OCI-LY7 (cell line): ENCODE results near the gene NEUROD2. TPM values are rescaled to one million over a fixed set of nuclear protein-coding genes. Genes with fewer than 3 reads are reported as not detected.

Experiments used
- BruUV-seq: library from RNA; stranded (reverse); fragments of 400-500 nt; replicated peaks from 2 replicates; lab custom pipeline; 2021; lab: Mats Ljungman, UMichigan
- CTCF ChIA-PET: fragments of 300-600 bp; sonication (Branson Sonifier 250); formaldehyde crosslinking; loops from one replicate; lab custom pipeline; 2022; ENCODE audit warnings: antibody characterized with exemption; ENCODE audit not compliant: unreplicated experiment; lab: Charles Lee
- POLR2A ChIA-PET: fragments of 300-600 bp; sonication (Branson Sonifier 250); formaldehyde crosslinking; loops from one replicate; lab custom pipeline; 2022; ENCODE audit warnings: antibody characterized with exemption; lab: Charles Lee
- DNase-seq: peaks from one replicate; pipeline ENCODE4 v3.0.0-alpha.2; 2015; ENCODE audit warnings: low spot score
- H2AFZ ChIP-seq: fragments of 200-600 bp; sonication (generic), shearing (Covaris generic); 2 replicates; pipeline ENCODE4 v1.6.1; 2014; ENCODE audit warnings: mild to moderate bottlenecking, antibody characterized with exemption, low read length, moderate library complexity
- H3K27ac ChIP-seq: fragments of 200-600 bp; sonication (generic); 2 replicates; pipeline ENCODE4 v1.5.1; 2014; ENCODE audit warnings: mixed run types, low read depth, mild to moderate bottlenecking, moderate library complexity, low read length, inconsistent platforms; ENCODE audit not compliant: poor library complexity, severe bottlenecking
- H3K36me3 ChIP-seq: fragments of 200-600 bp; sonication (generic); 2 replicates; pipeline ENCODE4 v1.6.1; 2014; ENCODE audit warnings: mild to moderate bottlenecking, antibody characterized with exemption, low read length, moderate library complexity, mixed read lengths; ENCODE audit not compliant: insufficient read depth
- H3K4me1 ChIP-seq: fragments of 200-600 bp; sonication (generic); 2 replicates; pipeline ENCODE4 v1.5.1; 2014; ENCODE audit warnings: mild to moderate bottlenecking, low read length; ENCODE audit not compliant: insufficient read depth, poor library complexity, severe bottlenecking
- H3K4me2 ChIP-seq: fragments of 200-600 bp; sonication (generic); 2 replicates; pipeline ENCODE4 v1.6.1; 2014; ENCODE audit warnings: mild to moderate bottlenecking, low read length
- H3K4me3 ChIP-seq: fragments of 200-600 bp; sonication (generic); 2 replicates; pipeline ENCODE4 v1.5.1; 2014; ENCODE audit warnings: mild to moderate bottlenecking, low read depth, low read length; ENCODE audit not compliant: poor library complexity, severe bottlenecking
- H3K79me2 ChIP-seq: fragments of 200-600 bp; sonication (generic); 2 replicates; pipeline ENCODE4 v1.6.1; 2016; ENCODE audit warnings: low read depth, mild to moderate bottlenecking, low read length, moderate library complexity, mixed read lengths; ENCODE audit not compliant: insufficient read depth
- H3K9me2 ChIP-seq: fragments of 200-600 bp; sonication (generic); 2 replicates; pipeline ENCODE4 v1.6.1; 2016; ENCODE audit warnings: mild to moderate bottlenecking, low read length, mixed read lengths; ENCODE audit not compliant: insufficient read depth
- H3K9me3 ChIP-seq: fragments of 200-600 bp; sonication (generic); 2 replicates; pipeline ENCODE4 v1.6.1; 2014; ENCODE audit warnings: mild to moderate bottlenecking, mixed run types, low read length, mixed read lengths
- H4K20me1 ChIP-seq: fragments of 200-600 bp; sonication (generic); 2 replicates; pipeline ENCODE4 v1.6.1; 2014; ENCODE audit warnings: mild to moderate bottlenecking, antibody characterized with exemption, low read length, moderate library complexity, mixed read lengths; ENCODE audit not compliant: insufficient read depth
- CTCF ChIP-seq: fragments of 200-600 bp; sonication (generic); conservative IDR thresholded peaks from 2 replicates; pipeline ENCODE4 v1.5.1; 2014; ENCODE audit warnings: mild to moderate bottlenecking, antibody characterized with exemption, low read length, moderate library complexity, mixed read lengths
- EZH2phosphoT487 ChIP-seq: fragments of 200-600 bp; sonication (generic); IDR thresholded peaks from 2 replicates; pipeline ENCODE4 v1.6.1; 2018; ENCODE audit warnings: low read depth, borderline replicate concordance, mild to moderate bottlenecking, mixed run types, antibody characterized with exemption, low read length, moderate library complexity, mixed read lengths
- intact Hi-C: fragments of 100-400 bp; cut with micrococcal nuclease; formaldehyde crosslinking; loops from one replicate; pipeline ENCODE4 v1.10.0; 2022; ENCODE audit not compliant: unreplicated experiment
- total RNA-seq, 2 experiments: library from RNA; depleted of rRNA in 1 of 2; stranded (reverse); fragments of >200 nt in 1 of 2; shearing (Covaris generic) in 1 of 2; gene quantifications; 2 replicates each; pipeline ENCODE4 v1.2.3, GENCODE V29; 2014 to 2022

The NEUROD2 gene
- total RNA-seq, 2 experiments from 2014 or later: not detected

GRCh38 chr17:39564211-39564848 lies 43.4 kb downstream of the NEUROD2 start:
- no peaks in the 10 kb centered on the region for H4K20me1 ChIP-seq
- TF ChIP-seq EZH2phosphoT487 (no peak), CTCF (no peak)
- H3K4me3 ChIP-seq: no peak overlapping the region
- intact Hi-C loops: no loop called here
- no TSS peak for BruUV-seq
- H3K4me2 ChIP-seq: no peak overlapping the region
- no peaks in the 10 kb centered on the region for H3K9me3 ChIP-seq
- H2AFZ ChIP-seq: no peak overlapping the region
- H3K9me2 ChIP-seq: no peaks in the 10 kb centered on the region
- H3K27ac ChIP-seq: no peak overlapping the region
- H3K79me2 ChIP-seq: no peaks in the 10 kb centered on the region
- peaks cover 15% of the 10 kb centered on the region; the same call in 1 of the 2 replicates for H3K36me3 ChIP-seq
- H3K4me1 ChIP-seq: no peaks in the 10 kb centered on the region
- ChIA-PET CTCF (interaction anchor here (0.6 kb wide), 1 partner anchor 166 kb away, joined by 5 read pairs; no protein-coding TSS in a partner anchor), POLR2A (interaction anchor here (0.6 kb wide), 1 partner anchor 708 kb away, joined by 3 read pairs; no protein-coding TSS in a partner anchor)
- no peak for DNase-seq

- Histone ChIP-seq H4K20me1 (no peaks in the 10 kb centered on the region), H3K36me3 (peaks cover 12% of the 10 kb centered on the region; the same call in 1 of the 2 replicates), H3K27ac (no peak overlapping the region), H3K4me1 (no peaks in the 10 kb centered on the region), H3K79me2 (no peaks in the 10 kb centered on the region), H3K9me2 (no peaks in the 10 kb centered on the region), H3K9me3 (no peaks in the 10 kb centered on the region), H3K4me2 (no peak overlapping the region), H2AFZ (no peak overlapping the region), H3K4me3 (no peak overlapping the region)
- no peak for DNase-seq
- TF ChIP-seq CTCF: no peak
- no peak for TF ChIP-seq EZH2phosphoT487
- no TSS peak for BruUV-seq
- ChIA-PET CTCF (interaction anchor here (0.6 kb wide), 1 partner anchor 166 kb away, joined by 5 read pairs; no protein-coding TSS in a partner anchor), POLR2A (no interaction called here)
- intact Hi-C loops: no loop called here
These were observed 44.2 kb downstream of the NEUROD2 start for GRCh38 chr17:39563476-39563875.

- no peak overlapping the region for H3K4me2 ChIP-seq
- H3K9me2 ChIP-seq: no peaks in the 10 kb centered on the region
- H3K36me3 ChIP-seq: peaks cover 12% of the 10 kb centered on the region; the same call in 1 of the 2 replicates
- H3K4me1 ChIP-seq: no peaks in the 10 kb centered on the region
- intact Hi-C loops: no loop called here
- ChIA-PET CTCF (no interaction called here), POLR2A (interaction anchor here (0.7 kb wide), 1 partner anchor 15 kb away, joined by 7 read pairs; no protein-coding TSS in a partner anchor)
- no peak overlapping the region for H2AFZ ChIP-seq
- H3K9me3 ChIP-seq: no peaks in the 10 kb centered on the region
- no peaks in the 10 kb centered on the region for H4K20me1 ChIP-seq
- H3K79me2 ChIP-seq: no peaks in the 10 kb centered on the region
- DNase-seq: no peak
- TF ChIP-seq CTCF: no peak
- TF ChIP-seq EZH2phosphoT487: no peak
- BruUV-seq: no TSS peak
- H3K4me3 ChIP-seq: no peak overlapping the region
- no peak overlapping the region for H3K27ac ChIP-seq
These were observed 44.7 kb downstream of the NEUROD2 start for GRCh38 chr17:39562976-39563375.
